GM21717 (cell line): Measurements from ENCODE around the gene PRC1.

Experiments used
- ATAC-seq: cut with Tn5 transposase; IDR thresholded peaks from one replicate; pipeline ENCODE4 v1.9.1; 2021; ENCODE audit warnings: mild to moderate bottlenecking, moderate library complexity; ENCODE audit not compliant: unreplicated experiment

PRC1 gene

DNA sequence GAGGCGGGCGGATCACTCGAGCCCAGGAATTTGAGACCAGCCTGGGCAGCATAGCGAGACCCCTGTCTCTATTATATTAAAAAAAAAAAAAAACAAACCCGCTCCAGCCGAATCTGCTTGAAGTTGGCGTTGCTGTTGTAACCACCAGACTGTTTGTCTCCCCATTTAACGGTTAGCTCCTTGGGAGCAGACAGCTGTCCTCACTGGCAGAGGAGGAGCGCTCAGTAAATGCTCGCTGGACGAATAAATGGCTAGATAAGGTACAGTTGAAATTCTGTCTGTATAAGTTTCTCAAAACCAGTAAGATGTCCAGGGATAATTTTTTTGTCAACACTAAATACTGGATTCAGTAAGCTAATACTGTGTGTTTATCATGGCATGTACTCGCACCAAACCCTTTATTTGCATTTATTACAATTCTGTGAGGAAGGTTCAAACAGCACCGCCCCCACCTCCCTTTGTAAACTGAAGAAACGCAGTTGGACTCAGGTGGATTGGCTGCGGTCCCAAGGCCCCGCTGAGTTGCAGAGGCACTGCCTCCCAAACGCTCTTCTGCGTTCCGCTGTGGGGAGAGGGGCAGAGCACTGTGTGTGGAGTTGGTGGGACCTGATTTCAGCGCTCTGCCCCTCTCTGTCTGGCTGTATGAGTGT lies 38.6 kb downstream of the PRC1 start:
- no peak for ATAC-seq

DNA sequence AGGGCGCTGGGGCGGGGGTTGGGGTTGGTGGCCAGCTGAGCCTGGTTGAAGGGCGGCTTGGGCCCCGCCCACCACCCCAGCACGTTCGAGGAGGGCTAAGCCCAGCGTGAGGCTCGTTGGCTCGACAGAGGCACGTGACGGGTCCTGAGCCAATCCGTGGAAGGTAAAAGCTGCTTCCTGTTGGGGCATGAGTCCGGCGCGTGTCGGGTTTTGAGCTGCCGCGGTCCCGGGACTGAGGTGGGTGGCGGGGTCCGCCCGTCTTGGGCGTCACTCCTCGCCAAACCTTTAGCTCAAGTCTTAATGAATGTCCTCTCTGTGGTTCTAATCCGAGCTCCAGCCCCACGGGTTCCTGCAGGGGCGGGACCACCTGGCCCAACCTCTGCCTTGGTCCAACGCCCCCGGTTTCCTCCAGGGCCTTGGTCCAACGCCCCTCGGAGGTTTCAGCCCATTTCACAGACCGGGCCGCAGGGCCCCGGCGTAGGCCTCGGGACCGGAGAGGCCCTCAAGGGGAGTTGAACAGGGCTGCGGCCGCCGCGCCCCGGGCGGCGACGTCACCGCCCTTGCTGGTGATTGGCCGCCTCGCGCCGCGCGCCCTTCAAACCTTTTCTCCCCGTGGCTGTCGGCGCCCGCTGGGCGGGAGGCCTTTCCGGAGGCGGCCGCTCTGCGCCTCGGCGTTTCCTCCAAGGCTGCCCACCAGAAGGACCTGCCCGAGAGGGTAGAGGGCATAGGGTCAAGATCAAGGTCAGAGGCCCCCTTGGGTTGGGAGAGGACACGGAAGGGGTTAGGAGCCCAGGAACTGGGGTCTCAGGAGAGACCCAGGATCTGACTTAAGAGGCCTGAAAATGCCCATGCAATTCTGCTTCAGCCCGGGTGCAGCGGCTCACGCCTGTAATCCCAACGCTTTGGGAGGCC lies 39.4 kb downstream of the PRC1 start, which contains the start of gene RCCD1:
RCCD1 (plus strand) TSS at position 173 of the 912 bp plus-strand sequence. CDS start 1,851 bp downstream, outside the sequence.
- peak; percentile 93 for ATAC-seq

- ATAC-seq: no peak
These were observed 40.2 kb downstream of the PRC1 start for GRCh38 chr15:90953947-90954711.

DNA sequence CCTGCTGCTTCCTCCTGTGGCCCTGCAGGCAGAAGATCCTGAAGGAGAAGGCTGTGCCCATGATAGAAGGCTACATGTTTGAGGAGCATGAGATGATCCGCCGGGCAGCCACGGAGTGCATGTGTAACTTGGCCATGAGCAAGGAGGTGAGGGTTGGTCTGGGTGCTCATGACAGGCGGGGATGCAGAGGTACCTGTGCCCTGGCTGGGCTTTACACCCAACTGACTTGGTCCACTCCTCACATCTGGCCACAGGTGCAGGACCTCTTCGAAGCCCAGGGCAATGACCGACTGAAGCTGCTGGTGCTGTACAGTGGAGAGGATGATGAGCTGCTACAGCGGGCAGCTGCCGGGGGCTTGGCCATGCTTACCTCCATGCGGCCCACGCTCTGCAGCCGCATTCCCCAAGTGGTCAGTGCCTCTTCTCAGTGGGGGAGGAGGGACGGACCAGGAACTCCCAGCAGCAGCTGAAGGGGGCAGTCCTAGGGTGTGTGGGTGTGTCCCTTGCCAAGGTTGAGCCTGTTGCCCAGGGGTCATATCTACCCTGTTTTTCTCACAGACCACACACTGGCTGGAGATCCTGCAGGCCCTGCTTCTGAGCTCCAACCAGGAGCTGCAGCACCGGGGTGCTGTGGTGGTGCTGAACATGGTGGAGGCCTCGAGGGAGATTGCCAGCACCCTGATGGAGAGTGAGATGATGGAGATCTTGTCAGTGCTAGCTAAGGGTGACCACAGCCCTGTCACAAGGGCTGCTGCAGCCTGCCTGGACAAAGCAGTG lies 41.2 kb downstream of the PRC1 start:
- no peak for ATAC-seq

GRCh38 chr15:90950676-90951075 lies 43.7 kb downstream of the PRC1 start:
- ATAC-seq: no peak

- ATAC-seq: no peak
These were observed 44.2 kb downstream of the PRC1 start for GRCh38 chr15:90949979-90950675.

- ATAC-seq: no peak
These were observed 45.8 kb downstream of the PRC1 start for GRCh38 chr15:90948506-90948905.

DNA sequence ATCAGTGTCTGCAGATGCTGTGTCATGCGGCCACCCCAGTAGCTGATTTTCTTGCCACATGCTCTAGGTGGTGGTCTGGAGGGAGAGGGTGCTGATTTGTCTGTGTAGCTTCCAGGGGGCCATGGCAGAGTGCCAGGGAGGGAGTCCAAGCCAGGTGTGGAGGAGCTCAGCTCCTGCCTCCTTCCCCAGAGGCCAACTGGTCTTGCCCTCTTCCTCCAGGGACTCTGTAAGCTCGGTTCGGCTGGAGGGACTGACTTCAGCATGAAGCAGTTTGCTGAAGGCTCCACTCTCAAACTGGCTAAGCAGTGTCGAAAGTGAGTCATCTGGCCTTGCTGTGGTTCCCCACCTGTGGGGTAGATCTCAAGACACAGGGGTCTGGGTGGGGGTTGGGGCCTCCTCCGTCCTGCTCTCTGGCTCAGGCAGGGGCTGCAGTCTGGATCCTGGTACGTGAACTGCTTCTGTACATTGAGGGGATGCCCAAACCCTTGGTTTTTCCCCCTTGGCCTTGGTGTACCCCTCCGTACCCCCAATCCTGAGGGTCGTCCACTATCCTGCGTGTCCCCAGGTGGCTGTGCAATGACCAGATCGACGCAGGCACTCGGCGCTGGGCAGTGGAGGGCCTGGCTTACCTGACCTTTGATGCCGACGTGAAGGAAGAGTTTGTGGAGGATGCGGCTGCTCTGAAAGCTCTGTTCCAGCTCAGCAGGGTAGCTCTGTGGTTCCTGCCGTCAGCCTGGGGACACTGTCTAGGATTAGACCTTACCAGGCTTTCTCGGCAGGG lies 46.6 kb downstream of the PRC1 start:
- ATAC-seq: no peak

GRCh38 chr15:90946941-90947576 lies 47.3 kb downstream of the PRC1 start:
- no peak for ATAC-seq

DNA sequence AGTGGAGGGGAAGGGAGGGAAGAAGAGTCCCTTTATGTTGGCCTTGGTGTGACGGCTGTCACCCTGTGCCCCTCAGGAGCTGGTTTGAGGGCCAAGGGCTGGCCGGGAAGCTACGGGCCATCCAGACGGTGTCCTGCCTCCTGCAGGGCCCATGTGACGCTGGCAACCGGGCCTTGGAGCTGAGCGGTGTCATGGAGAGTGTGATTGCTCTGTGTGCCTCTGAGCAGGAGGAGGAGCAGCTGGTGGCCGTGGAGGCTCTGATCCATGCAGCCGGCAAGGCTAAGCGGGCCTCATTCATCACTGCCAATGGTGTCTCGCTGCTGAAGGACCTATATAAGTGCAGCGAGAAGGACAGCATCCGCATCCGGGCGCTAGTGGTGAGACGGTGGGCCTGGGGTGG lies 47.8 kb downstream of the PRC1 start:
- no peak for ATAC-seq

GRCh38 chr15:90945091-90945490 lies 49.2 kb downstream of the PRC1 start:
- ATAC-seq: no peak

GRCh38 chr15:90942354-90943120 lies 51.8 kb downstream of the PRC1 start:
- no peak for ATAC-seq

- ATAC-seq: no peak
These were observed 53.3 kb downstream of the PRC1 start for GRCh38 chr15:90941038-90941437.

GRCh38 chr15:90939756-90940155 lies 54.6 kb downstream of the PRC1 start:
- no peak for ATAC-seq

- ATAC-seq: no peak
These were observed 56.1 kb downstream of the PRC1 start for GRCh38 chr15:90938261-90938660.

DNA sequence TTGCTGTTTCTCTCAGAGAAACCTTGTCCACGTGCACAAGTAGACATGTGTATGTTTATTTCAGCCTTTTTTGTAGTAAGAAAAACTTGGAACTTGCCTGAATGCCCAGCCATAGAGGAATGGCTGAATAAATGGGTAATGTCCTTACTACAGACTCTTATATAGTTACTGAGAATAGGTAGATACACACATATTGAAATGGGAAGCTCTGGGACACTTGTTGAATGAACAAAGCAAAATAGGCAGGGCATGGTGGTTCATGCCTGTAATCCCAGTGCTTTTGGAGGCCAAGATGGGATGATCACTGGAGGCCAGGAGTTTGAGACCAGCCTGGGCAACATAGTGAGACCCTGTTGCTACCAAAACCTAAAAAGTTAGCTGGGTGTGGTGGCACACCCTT lies 57.5 kb downstream of the PRC1 start:
- ATAC-seq: no peak

GRCh38 chr15:90934949-90935751 lies 59.2 kb downstream of the PRC1 start, which contains the start of gene UNC45A:
TSS of gene UNC45A (plus strand) at chr15:90935285. CDS start at chr15:90935325, 40 bp downstream.
- ATAC-seq: peak; percentile 61
